GM19193 (cell line): Measurements from ENCODE around the gene CD72.

Experiments
- POLR2A ChIP-seq: IDR thresholded peaks from 4 replicates; pipeline ENCODE4 v1.6.1; 2011; ENCODE audit not compliant: insufficient read depth, insufficient read length; ENCODE audit errors: extremely low read depth

Gene CD72

DNA sequence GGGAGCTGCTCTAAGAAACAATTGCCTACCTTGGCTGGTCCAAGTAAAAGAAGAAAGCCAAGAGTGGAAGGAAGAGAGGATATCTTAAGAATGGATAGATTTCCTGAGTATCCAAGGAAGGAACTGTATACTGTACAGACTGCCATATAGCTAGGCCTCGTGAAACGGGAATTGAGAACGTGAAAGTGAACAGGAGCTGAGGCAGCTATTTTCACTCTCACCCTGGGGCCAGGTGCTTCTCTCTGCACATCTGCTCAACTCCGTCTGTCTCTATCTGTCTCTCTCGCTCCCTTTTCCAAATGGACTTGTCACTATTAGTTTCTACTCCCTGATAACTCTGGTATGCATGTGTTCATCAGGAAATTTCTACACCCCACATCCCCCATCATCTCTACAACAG, 49.0 kb downstream of the CD72 start:
- no peak for TF ChIP-seq POLR2A

DNA sequence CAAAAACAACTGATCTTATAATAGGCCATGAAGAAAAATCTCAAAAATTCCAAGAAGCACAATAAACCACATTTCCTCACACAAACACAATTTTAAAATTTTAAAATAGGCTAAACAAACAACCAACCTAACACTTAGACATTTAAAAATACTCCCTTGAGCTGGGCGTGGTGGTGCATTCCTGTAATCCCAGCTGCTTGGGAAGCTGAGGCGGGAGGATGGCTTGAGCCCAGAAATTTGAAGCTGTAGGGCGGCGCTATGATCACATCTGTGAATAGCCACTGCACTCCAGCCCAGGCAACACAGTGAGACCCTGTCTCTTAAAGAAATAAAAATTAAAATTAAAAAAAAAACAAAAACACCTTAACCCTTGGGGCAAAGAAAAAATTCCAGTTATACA, 50.0 kb downstream of the CD72 start:
- TF ChIP-seq POLR2A, result no peak

- no peak for TF ChIP-seq POLR2A
These were observed 51.8 kb downstream of the CD72 start for GRCh38 chr9:35566417-35566816.

GRCh38 chr9:35564658-35565061, 53.6 kb downstream of the CD72 start:
- no peak for TF ChIP-seq POLR2A

- TF ChIP-seq POLR2A, result no peak
These were observed 54.4 kb downstream of the CD72 start for GRCh38 chr9:35563791-35564197.

- no peak for TF ChIP-seq POLR2A
These were observed 55.1 kb downstream of the CD72 start for GRCh38 chr9:35562895-35563780.

GRCh38 chr9:35561468-35562261, 56.5 kb downstream of the CD72 start:
- no peak for TF ChIP-seq POLR2A

GRCh38 chr9:35560625-35561337, 57.4 kb downstream of the CD72 start:
- no peak for TF ChIP-seq POLR2A
